ENCODE data around the gene CYP3A5. TPM values are rescaled to one million over a fixed set of nuclear protein-coding genes. Genes with fewer than 3 reads are reported as not detected.

CYP3A5 gene
- total and polyA plus RNA-seq, 2 of the 8 experiments (the other 6 are each of a cell fraction or from before 2014, with no cell fraction given) = 0.06 TPM; not detected in 1

- Histone ChIP-seq H3K9me3 (ENCODE audit: insufficient read depth in 2 of 2, low read depth in 1 of 2, low read length in 1 of 2) (no peaks in the 10 kb centered on the region), H3K79me1 (ENCODE audit: low read depth, low read length) (no peaks in the 10 kb centered on the region; the same call in 1 of the 2 replicates), H3K14ac (ENCODE audit: insufficient read length) (no peak overlapping the region), H3K18ac (ENCODE audit: extremely low read depth, low read length) (no peak overlapping the region), H2BK15ac (ENCODE audit: low read length) (no peak overlapping the region), H2AFZ (ENCODE audit: low read length) (no peak overlapping the region), H3K27ac (ENCODE audit: low read depth, low read length) (no peak overlapping the region), H3K27me3 (replicated peaks in 1 of 4; ENCODE audit: control insufficient read depth in 3 of 4, extremely low read depth in 1 of 4, insufficient read depth in 3 of 4, low read length in 3 of 4) (no peaks in the 10 kb centered on the region), H3K23me2 (ENCODE audit: low read depth, low read length) (no peaks in the 10 kb centered on the region), H2BK20ac (ENCODE audit: low read length) (no peak overlapping the region), H4K5ac (ENCODE audit: insufficient read length, low read depth, low read length) (no peak overlapping the region), H3K56ac (replicated peaks; ENCODE audit: insufficient read length, low read depth, low read length) (no peak overlapping the region), H3K4me3 (ENCODE audit: extremely low read depth in 1 of 4, insufficient read depth in 2 of 4, low read depth in 3 of 4, low read length in 4 of 4) (no peak overlapping the region), H3K9ac (replicated peaks in 1 of 4; ENCODE audit: extremely low read depth in 1 of 4, low read depth in 3 of 4, low read length in 3 of 4) (no peak overlapping the region), H4K8ac (ENCODE audit: extremely low read depth, insufficient read depth, low read length) (no peak overlapping the region), H2BK12ac (ENCODE audit: low read depth, low read length) (no peak overlapping the region), H3K36me3 (ENCODE audit: control insufficient read depth in 2 of 4, insufficient read depth in 4 of 4, low read length in 3 of 4) (0 out of 8 replicates have a peak, but pooled peaks cover 0 to 3% (median 0%) of the 10 kb centered on the region in 4 experiments), H2AK5ac (ENCODE audit: low read depth, low read length) (no peak overlapping the region), H2BK120ac (replicated peaks; ENCODE audit: low read depth, low read length) (no peak overlapping the region), H2BK5ac (ENCODE audit: low read depth, low read length) (no peak overlapping the region), H3K23ac (ENCODE audit: insufficient read length) (no peak overlapping the region), H3K4ac (replicated peaks; ENCODE audit: insufficient read length, low read depth, low read length) (no peak overlapping the region), H3K4me2 (ENCODE audit: insufficient read depth in 1 of 2, low read depth in 2 of 2, low read length in 2 of 2) (no peak overlapping the region), H4K91ac (replicated peaks; ENCODE audit: insufficient read length, low read length) (no peak overlapping the region), H4K20me1 (replicated peaks in 1 of 2; ENCODE audit: control insufficient read depth in 1 of 2, insufficient read depth in 2 of 2, low read length in 2 of 2) (no peaks in the 10 kb centered on the region), H3K79me2 (ENCODE audit: control insufficient read depth in 1 of 2, insufficient read depth in 2 of 2, low read length in 2 of 2) (no peaks in the 10 kb centered on the region), H3K4me1 (replicated peaks in 1 of 4; ENCODE audit: control insufficient read depth in 3 of 4, insufficient read depth in 4 of 4, low read length in 3 of 4) (peaks cover 3 to 8% (median 7%) of the 10 kb centered on the region in 4 experiments)
- FAIRE-seq = no peak
- POLR2A ChIA-PET (ENCODE audit: partially characterized antibody) = no interaction called here
- CTCF ChIA-PET (ENCODE audit: partially characterized antibody) = no interaction called here
- TF ChIP-seq HDAC6 (IDR thresholded peaks at IDR 0.05; ENCODE audit: low read depth, low read length) (no peak), SAP30 (IDR thresholded peaks at IDR 0.05; ENCODE audit: insufficient read depth, insufficient replicate concordance, low read length) (no peak), POLR2A (IDR thresholded peaks at IDR 0.05; ENCODE audit: control extremely low read depth in 1 of 2, low read depth in 2 of 2, low read length in 2 of 2) (no peak), POLR2AphosphoS5 (IDR thresholded peaks at IDR 0.05; ENCODE audit: low read depth, low read length) (no peak), HDAC2 (IDR thresholded peaks at IDR 0.05; ENCODE audit: borderline replicate concordance in 1 of 2, low read depth in 2 of 2, low read length in 2 of 2) (no peak), RFX5 (IDR thresholded peaks at IDR 0.05; ENCODE audit: borderline replicate concordance, low read depth, low read length) (no peak)
- WGBS, 2 experiments (ENCODE audit: extremely low coverage in 1 of 2, insufficient coverage in 1 of 2, insufficient read length in 1 of 2, insufficient replicate concordance in 2 of 2, low coverage in 1 of 2, low lambda C conversion rate in 2 of 2, missing lambda C conversion rate in 1 of 2) = 84% methylated on average over 2 of the region's 2 CpGs; no CpG with 5 or more reads in 1 of the 2 experiments
- no peak for DNase-seq (ENCODE audit: low read depth in 1 of 2, low spot score in 2 of 2)
Observed at GRCh38 chr7:99643464-99643863, 36.3 kb downstream of the CYP3A5 start.

Measured in H1 (cell line).